ENCODE measurements around the gene KCNT2.

KCNT2 gene

DNA sequence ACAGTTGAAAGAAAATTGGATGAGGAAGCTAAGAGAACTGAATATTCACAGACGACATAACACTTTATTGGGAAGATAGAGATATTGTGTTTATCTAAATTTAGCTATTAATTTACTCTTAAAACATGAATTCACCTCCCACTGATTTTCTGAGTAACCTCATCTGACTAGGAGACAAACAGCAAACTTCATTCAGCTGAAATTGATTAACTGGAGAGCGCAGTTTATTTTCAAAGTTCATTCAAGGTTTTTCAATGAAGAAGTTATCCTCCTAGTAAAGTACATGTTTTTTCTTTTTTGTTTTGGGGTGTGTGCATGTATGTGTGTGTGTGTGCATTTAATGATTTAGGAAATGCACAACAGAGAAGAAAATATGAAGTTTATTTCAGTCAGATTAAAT lies 215.0 kb downstream of the KCNT2 start:
- TF ChIP-seq, protein P1, sequence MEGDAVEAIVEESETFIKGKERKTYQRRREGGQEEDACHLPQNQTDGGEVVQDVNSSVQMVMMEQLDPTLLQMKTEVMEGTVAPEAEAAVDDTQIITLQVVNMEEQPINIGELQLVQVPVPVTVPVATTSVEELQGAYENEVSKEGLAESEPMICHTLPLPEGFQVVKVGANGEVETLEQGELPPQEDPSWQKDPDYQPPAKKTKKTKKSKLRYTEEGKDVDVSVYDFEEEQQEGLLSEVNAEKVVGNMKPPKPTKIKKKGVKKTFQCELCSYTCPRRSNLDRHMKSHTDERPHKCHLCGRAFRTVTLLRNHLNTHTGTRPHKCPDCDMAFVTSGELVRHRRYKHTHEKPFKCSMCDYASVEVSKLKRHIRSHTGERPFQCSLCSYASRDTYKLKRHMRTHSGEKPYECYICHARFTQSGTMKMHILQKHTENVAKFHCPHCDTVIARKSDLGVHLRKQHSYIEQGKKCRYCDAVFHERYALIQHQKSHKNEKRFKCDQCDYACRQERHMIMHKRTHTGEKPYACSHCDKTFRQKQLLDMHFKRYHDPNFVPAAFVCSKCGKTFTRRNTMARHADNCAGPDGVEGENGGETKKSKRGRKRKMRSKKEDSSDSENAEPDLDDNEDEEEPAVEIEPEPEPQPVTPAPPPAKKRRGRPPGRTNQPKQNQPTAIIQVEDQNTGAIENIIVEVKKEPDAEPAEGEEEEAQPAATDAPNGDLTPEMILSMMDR (conservative IDR thresholded peaks at IDR 0.05; ENCODE audit: control insufficient read depth, insufficient read depth, low read depth, low read length), result no peak
- no peak overlapping the region for H3K4me3 ChIP-seq (ENCODE audit: control insufficient read depth, low read depth, low read length)

DNA sequence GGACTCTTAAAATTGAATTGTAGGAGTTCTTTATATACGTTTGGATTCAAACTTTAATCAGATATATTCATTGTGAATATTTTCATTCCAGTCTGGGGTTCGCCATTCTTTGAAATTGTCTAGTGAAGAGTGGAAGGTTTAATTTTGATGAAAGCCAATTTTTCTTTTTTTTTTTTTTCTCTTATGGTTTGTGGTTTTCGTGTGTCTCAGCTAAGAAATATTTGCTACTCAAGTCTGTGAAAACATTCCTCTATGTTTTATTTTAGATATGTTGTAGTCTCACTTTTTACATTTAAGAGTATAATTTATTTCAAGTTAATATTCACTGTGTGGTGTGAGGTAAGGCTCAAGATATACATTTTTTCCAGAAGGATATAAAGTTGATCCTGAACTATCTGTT lies 220.5 kb downstream of the KCNT2 start:
- no peak overlapping the region for H3K4me3 ChIP-seq (ENCODE audit: control insufficient read depth, low read depth, low read length)
- DNase-seq (ENCODE audit: low read depth), result peak; percentile 17
- TF ChIP-seq, protein P1 (conservative IDR thresholded peaks at IDR 0.05; ENCODE audit: control insufficient read depth, insufficient read depth, low read depth, low read length), result no peak

More for the DNA sequence above, 215.0 kb downstream of the KCNT2 start:
- DNase-seq (ENCODE audit: low read depth), result no peak

DNA sequence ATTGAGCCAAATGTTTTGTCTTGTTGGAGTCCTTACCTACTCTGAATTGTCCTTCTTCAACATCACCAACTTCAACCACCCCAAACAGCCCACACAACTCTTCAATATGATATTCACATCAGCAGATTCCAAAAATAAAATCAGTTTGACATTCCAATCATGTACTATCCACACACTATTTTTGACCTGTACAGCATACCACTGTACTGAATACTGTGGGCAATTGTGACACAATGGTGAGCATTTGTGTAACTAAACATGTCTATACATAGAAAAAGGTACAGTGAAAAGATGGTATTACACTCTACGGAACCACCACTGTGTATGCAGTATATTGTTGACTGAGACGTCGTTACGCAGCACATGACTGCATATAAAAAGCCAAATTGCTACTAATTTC lies 223.1 kb downstream of the KCNT2 start:
- no peak overlapping the region for H3K4me3 ChIP-seq (ENCODE audit: control insufficient read depth, low read depth, low read length)
- TF ChIP-seq, protein P1 (conservative IDR thresholded peaks at IDR 0.05; ENCODE audit: control insufficient read depth, insufficient read depth, low read depth, low read length), result no peak
- no peak for DNase-seq (ENCODE audit: low read depth)

DNA sequence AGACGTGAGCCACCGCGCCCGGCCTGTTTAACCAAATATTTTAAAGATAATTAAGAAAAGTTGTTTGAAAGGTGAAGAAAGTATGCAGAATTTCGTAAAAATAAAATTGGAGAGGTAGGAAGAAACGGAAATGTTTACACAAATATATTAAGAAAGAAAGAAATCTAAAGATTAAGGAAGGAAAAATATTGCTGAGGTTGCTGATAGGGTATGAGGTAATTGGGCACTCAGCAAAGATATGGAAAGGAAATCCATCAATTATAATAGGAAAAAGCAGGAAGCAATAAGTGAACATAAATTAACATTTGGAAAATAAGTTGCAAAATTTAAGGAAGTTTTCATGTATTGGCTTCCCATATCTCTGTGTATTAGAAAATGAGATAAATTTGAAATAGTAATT lies 225.9 kb downstream of the KCNT2 start:
- no peak overlapping the region for H3K4me3 ChIP-seq (ENCODE audit: control insufficient read depth, low read depth, low read length)
- DNase-seq (ENCODE audit: low read depth), result no peak
- TF ChIP-seq, protein P1 (conservative IDR thresholded peaks at IDR 0.05; ENCODE audit: control insufficient read depth, insufficient read depth, low read depth, low read length), result no peak

DNA sequence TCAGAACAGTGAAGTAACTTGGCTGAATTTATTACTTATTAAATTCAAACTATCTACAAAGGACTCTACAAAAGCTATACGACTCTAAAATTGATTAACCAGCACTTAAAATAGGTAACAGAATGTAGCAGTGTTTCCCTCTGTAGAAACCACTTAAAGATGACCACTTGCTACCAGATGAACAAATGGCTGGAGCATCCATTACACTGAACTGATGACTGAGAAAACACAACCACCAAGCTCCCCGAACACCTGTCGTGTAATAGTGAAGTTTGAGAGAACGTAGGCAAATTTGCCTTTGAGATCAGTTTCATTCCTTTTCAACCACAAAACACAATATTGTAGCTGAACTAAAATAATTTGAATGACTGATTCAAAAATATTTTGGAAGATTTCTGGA lies 226.7 kb downstream of the KCNT2 start:
- no peak overlapping the region for H3K4me3 ChIP-seq (ENCODE audit: control insufficient read depth, low read depth, low read length)
- no peak for DNase-seq (ENCODE audit: low read depth)
- TF ChIP-seq, protein P1 (conservative IDR thresholded peaks at IDR 0.05; ENCODE audit: control insufficient read depth, insufficient read depth, low read depth, low read length), result no peak

DNA sequence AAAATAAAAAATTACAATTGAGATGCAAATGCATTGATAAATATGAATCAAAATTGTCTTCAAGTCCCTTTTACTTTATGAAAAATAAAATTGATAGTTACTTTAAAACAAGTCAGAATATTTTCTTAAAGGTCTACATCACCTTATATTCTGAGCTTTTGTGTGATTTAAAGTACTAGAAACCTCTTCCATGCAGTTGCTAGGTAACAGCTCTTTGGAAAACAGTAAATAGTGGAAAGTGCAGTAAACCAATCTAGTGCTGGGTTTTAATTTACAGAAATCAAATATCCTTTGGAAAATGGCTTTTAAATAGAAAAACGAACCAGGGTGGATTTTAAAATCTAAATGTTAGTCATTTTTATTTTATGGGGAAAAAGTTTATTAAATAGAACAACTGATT lies 227.9 kb downstream of the KCNT2 start:
- DNase-seq (ENCODE audit: low read depth), result no peak
- TF ChIP-seq, protein P1 (conservative IDR thresholded peaks at IDR 0.05; ENCODE audit: control insufficient read depth, insufficient read depth, low read depth, low read length), result no peak
- no peak overlapping the region for H3K4me3 ChIP-seq (ENCODE audit: control insufficient read depth, low read depth, low read length)

DNA sequence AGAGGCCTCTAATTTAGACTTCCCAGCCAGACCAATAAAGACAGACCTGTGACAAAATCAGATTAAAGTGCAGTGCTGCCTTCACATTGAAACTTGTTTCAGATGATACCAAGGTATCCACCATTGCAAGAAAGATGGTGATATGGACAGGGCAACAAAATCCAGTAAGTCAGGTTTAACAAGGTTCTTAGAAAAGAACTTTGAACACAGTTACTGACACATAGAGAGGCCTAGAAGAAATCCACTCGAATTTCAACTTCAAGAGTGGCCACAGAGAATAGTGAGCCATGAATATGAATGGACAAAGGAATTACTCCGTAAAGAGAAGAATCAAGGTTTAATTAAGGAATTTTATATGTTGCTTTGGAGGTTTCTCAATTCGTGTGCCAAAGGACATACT lies 230.4 kb downstream of the KCNT2 start:
- no peak overlapping the region for H3K4me3 ChIP-seq (ENCODE audit: control insufficient read depth, low read depth, low read length)
- TF ChIP-seq, protein P1 (conservative IDR thresholded peaks at IDR 0.05; ENCODE audit: control insufficient read depth, insufficient read depth, low read depth, low read length), result no peak
- DNase-seq (ENCODE audit: low read depth), result no peak
